K562 (cell line): Measurements from ENCODE around the gene GLIS1. TPM values are rescaled to one million over a fixed set of nuclear protein-coding genes. Genes with fewer than 3 reads are reported as not detected.

Experiments used
- ATAC-seq: fragments of 200-7000 bp; cut with Tn5 transposase; 3 replicates; pipeline ENCODE4 v1.9.1; 2020; ENCODE audit warnings: moderate library complexity
- BruUV-seq: library from RNA; stranded (reverse); fragments of 400-500 nt; replicated peaks from 2 replicates; lab custom pipeline; 2021; lab: Mats Ljungman, UMichigan
- CTCF ChIA-PET: fragments of 300-600 bp; formaldehyde crosslinking; extraction: SDS; loops from one replicate; lab custom pipeline; 2021; ENCODE audit warnings: low intra/inter-chr PET ratio; lab: Yijun Ruan, JAX
- POLR2A ChIA-PET: fragments of 300-600, 350-650 bp; sonication (Branson Sonifier 250); formaldehyde crosslinking; extraction: SDS; loops from one replicate; lab custom pipeline; 2021; ENCODE audit warnings: antibody characterized with exemption, inconsistent platforms; lab: Yijun Ruan, JAX
- DNase-seq, 4 experiments: peaks; one replicate each; pipeline versions ENCODE4 v3.0.0 to v3.0.0-alpha.2; 2011 to 2018; ENCODE audit warnings: low spot score in 3 of 4, mixed read lengths in 3 of 4; ENCODE audit errors: extremely low read depth in 1 of 4
- FAIRE-seq: peaks from 2 replicates; lab custom pipeline; 2011; peaks lifted over from hg19 to GRCh38; lab: Jason Lieb, UNC
- H2AFZ ChIP-seq: 2 replicates; pipeline ENCODE4 v1.6.0; 2011; ENCODE audit warnings: low read depth, low read length, control low read depth, inconsistent platforms
- H3K27ac ChIP-seq: fragments of 200-600 bp; 3 replicates; pipeline ENCODE4 v1.8.0; 2011; ENCODE audit warnings: low read depth, mild to moderate bottlenecking, control low read depth, inconsistent platforms, low read length, moderate library complexity, mixed read lengths; ENCODE audit errors: extremely low read depth
- H3K27me3 ChIP-seq, 2 experiments: fragments of 300-600 bp in 1 of 2; 2 replicates in 1 of 2; 3 replicates in 1 of 2; pipeline versions ENCODE4 v1.6.0 to v1.8.0; 2011; ENCODE audit warnings: inconsistent platforms in 2 of 2, low read length in 2 of 2, mild to moderate bottlenecking in 1 of 2, mixed read lengths in 1 of 2, moderate library complexity in 1 of 2; ENCODE audit not compliant: control insufficient read depth in 2 of 2, insufficient read depth in 2 of 2
- H3K36me3 ChIP-seq: fragments of 300-600 bp; 3 replicates; pipeline ENCODE4 v1.8.0; 2011; ENCODE audit warnings: mild to moderate bottlenecking, low read length, inconsistent platforms; ENCODE audit not compliant: control insufficient read depth, insufficient read depth
- H3K4me1 ChIP-seq, 2 experiments: fragments of 200-600 bp in 1 of 2; replicated peaks in 1 of 2; 2 replicates in 1 of 2; 3 replicates in 1 of 2; pipeline versions ENCODE4 v1.5.1 to v1.8.0; 2011; ENCODE audit warnings: inconsistent platforms in 2 of 2, low read length in 2 of 2, mild to moderate bottlenecking in 1 of 2, mixed read lengths in 1 of 2, moderate library complexity in 1 of 2; ENCODE audit not compliant: control insufficient read depth in 2 of 2, insufficient read depth in 2 of 2
- H3K4me2 ChIP-seq: 2 replicates; pipeline ENCODE4 v1.6.1; 2011; ENCODE audit warnings: low read length, control low read depth, inconsistent platforms, mixed read lengths; ENCODE audit not compliant: insufficient read depth
- H3K4me3 ChIP-seq: fragments of 200-600 bp; sonication (generic), shearing (Covaris generic); 2 replicates; pipeline ENCODE4 v1.5.1; 2016; ENCODE audit warnings: control low read depth, inconsistent platforms
- H3K79me2 ChIP-seq: fragments of 200-600 bp; 3 replicates; pipeline ENCODE4 v1.8.0; 2011; ENCODE audit warnings: low read length, inconsistent platforms; ENCODE audit not compliant: control insufficient read depth, insufficient read depth
- H3K9ac ChIP-seq, 2 experiments: 2 replicates each; pipeline versions ENCODE4 v1.6.0 to v1.6.1; 2011; ENCODE audit warnings: low read depth in 2 of 2, low read length in 2 of 2, control low read depth in 1 of 2, inconsistent platforms in 1 of 2, mild to moderate bottlenecking in 1 of 2, mixed read lengths in 1 of 2; ENCODE audit not compliant: insufficient read depth in 1 of 2
- H3K9me1 ChIP-seq: one replicate; pipeline ENCODE4 v1.6.0; 2011; ENCODE audit warnings: inconsistent platforms, mild to moderate bottlenecking, low read length, moderate library complexity; ENCODE audit not compliant: control insufficient read depth, insufficient read depth
- H3K9me3 ChIP-seq: replicated peaks from 2 replicates; pipeline ENCODE4 v1.5.1; 2011; ENCODE audit warnings: low read depth, low read length, inconsistent platforms; ENCODE audit not compliant: control insufficient read depth, insufficient read depth
- H4K20me1 ChIP-seq: replicated peaks from 2 replicates; pipeline ENCODE4 v1.6.1; 2011; ENCODE audit warnings: low read length, inconsistent platforms, mixed read lengths; ENCODE audit not compliant: control insufficient read depth, insufficient read depth
- IFI16 ChIP-seq: fragments of 250-450 bp; sonication (Bioruptor Pico); IDR thresholded peaks from 2 replicates; pipeline ENCODE4 v2.1.2; 2022; ENCODE audit warnings: mild to moderate bottlenecking, inconsistent platforms
- MGA ChIP-seq: fragments of 450-650 bp; IDR thresholded peaks from 2 replicates; pipeline ENCODE4 v1.6.1; 2016; ENCODE audit warnings: mild to moderate bottlenecking, moderate library complexity
- MTA2 ChIP-seq: fragments of 450-650 bp; IDR thresholded peaks from 2 replicates; pipeline ENCODE4 v1.6.1; 2016; ENCODE audit warnings: low read depth
- TBP ChIP-seq: optimal IDR thresholded peaks from 2 replicates; pipeline ENCODE3; 2011; ENCODE audit warnings: low read depth, low read length, improper control_type of control experiment
- ZBTB12 ChIP-seq: fragments of 250-450 bp; sonication (Bioruptor Pico); IDR thresholded peaks from 2 replicates; pipeline ENCODE4 v1.4.0; 2020
- ZBTB2 ChIP-seq: fragments of 450-650 bp; IDR thresholded peaks from 2 replicates; pipeline ENCODE4 v1.6.1; 2016; ENCODE audit warnings: antibody characterized with exemption
- ZNF766 ChIP-seq: fragments of 200-800 bp; sonication (Bioruptor generic); conservative IDR thresholded peaks from 2 replicates; pipeline ENCODE4 v1.6.1; 2016; ENCODE audit warnings: missing genetic modification characterization, missing compliant biosample characterization
- WGBS: fragments of 100-300 bp; shearing (Covaris generic); methylation state at CpG from one replicate; pipeline ENCODE4 v1.1.6; 2016; ENCODE audit warnings: low coverage, mixed read lengths; ENCODE audit not compliant: insufficient coverage; ENCODE audit errors: missing lambda C conversion rate; 5-methylcytosine and 5-hydroxymethylcytosine counted together
- in situ Hi-C: fragments of 300-500 bp; cut with MboI; formaldehyde crosslinking; loops from 4 replicates; pipeline ENCODE4 v1.15.0; 2018; ENCODE audit warnings: inconsistent platforms, mixed read lengths
- intact Hi-C: fragments of 100-400 bp; cut with micrococcal nuclease; formaldehyde crosslinking; loops from 2 replicates; pipeline ENCODE4 v1.14.2; 2022
- polyA plus RNA-seq, 8 experiments: library from polyadenylated mRNA; depleted of rRNA in 4 of 8; stranded (reverse) in 5 of 8; unstranded in 3 of 8; fragments of >200 nt; fragmentation: Nextera tagmentation in 2 of 8; fragmentation: Illumina TruSeq in 1 of 8; extraction: Ambion mirVana in 2 of 8; extraction: Trizol in 1 of 8; gene quantifications; 2 replicates each; pipeline versions ENCODE4 v1.2.1 to v1.2.3, GENCODE V29; 2011 to 2014; ENCODE audit warnings: inconsistent platforms in 1 of 8, missing spikeins in 1 of 8
- total RNA-seq, 7 experiments: library from RNA; depleted of rRNA in 6 of 7; stranded (reverse); fragments of >200 nt in 6 of 7; fragmentation: Illumina TruSeq in 2 of 7; extraction: Trizol in 2 of 7; gene quantifications; 2 replicates each; pipeline versions ENCODE4 v1.2.1 to v1.2.3, GENCODE V29; 2011 to 2021; ENCODE audit warnings: low replicate concordance in 1 of 7

Gene GLIS1
- total and polyA plus RNA-seq, 9 of the 15 experiments (the other 6 are each of a cell fraction or from before 2014, with no cell fraction given), result not detected

- CTCF ChIA-PET, result interaction anchor here (0.6 kb wide), 1 partner anchor 21 kb away, joined by 3 read pairs; no protein-coding TSS in a partner anchor
- WGBS, result 9% methylated on average over 25 of the region's 25 CpGs
- peak overlapping the region; percentile 26 for H3K4me2 ChIP-seq
- BruUV-seq, result no TSS peak
- 0 out of 2 replicates have a peak, but pooled peaks cover 2% of the 10 kb centered on the region for H3K9me3 ChIP-seq
- no peak overlapping the region for H3K9ac ChIP-seq
- H4K20me1 ChIP-seq, result no peaks in the 10 kb centered on the region
- H3K4me1 ChIP-seq, result peaks cover 0 to 20% of the 10 kb centered on the region in 2 experiments; a peak in 3 of 5 replicates
- intact Hi-C loops, result no loop called here
- POLR2A ChIA-PET, result interaction anchor here (0.6 to 0.8 kb wide), 2 partner anchors 15 to 28 kb away, joined by 3 to 4 read pairs; no protein-coding TSS in a partner anchor
- H3K9me1 ChIP-seq, result no peaks in the 10 kb centered on the region
- no peaks in the 10 kb centered on the region for H3K36me3 ChIP-seq
- peak overlapping the region; percentile 55; the same call in 1 of the 3 replicates for H3K27ac ChIP-seq
- no peak overlapping the region for H3K4me3 ChIP-seq
- FAIRE-seq, result peak; percentile 87
- DNase-seq, result peak; percentile 77 to 90 (median 86)
- peak overlapping the region; percentile 92 for H2AFZ ChIP-seq
- in situ Hi-C loops, result no loop called here
- H3K27me3 ChIP-seq, result peaks cover 18 to 52% of the 10 kb centered on the region in 2 experiments; a peak in 4 of 5 replicates
- H3K79me2 ChIP-seq, result no peaks in the 10 kb centered on the region
- ATAC-seq, result peak; percentile 95
- TF ChIP-seq ZBTB12 (no peak), ZNF766 (CRISPR knock-in tag) (peak; percentile 75), MTA2 (no peak), IFI16 (CRISPR knock-in tag) (no peak), ZBTB2 (peak; percentile 93), MGA (peak; percentile 99), TBP (no peak)
Observed at GRCh38 chr1:53460211-53460634, 278.7 kb downstream of the GLIS1 start.
